NCI-H748 treated with DMSO at 0.1 percent for 48 hours (cell line): ENCODE measurements around the gene PHC3.

Experiments used
- DNase-seq: peaks from one replicate; lab custom pipeline; 2025; lab: John Stamatoyannopoulos, UW

PHC3 gene

DNA sequence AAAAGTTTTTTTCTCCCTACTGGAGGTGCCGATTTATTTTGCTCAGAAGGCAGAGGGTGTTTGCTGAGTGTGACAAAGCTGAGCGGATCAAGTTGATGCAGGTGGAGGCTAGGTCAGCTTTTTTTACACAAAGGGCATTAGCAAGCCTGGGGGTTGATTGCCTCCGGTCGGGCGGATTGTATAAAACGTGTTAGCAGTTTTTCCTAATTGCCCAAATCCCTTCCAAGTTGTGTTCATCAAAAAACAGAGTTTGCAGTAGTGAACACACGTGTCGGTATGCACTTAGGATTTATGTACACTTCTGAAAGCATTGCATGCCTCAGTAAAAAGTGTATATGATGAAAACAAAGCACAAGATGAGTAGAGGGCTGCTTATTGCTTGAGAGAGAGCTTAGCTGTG, 141.1 kb downstream of the PHC3 start:
- no peak for DNase-seq

- DNase-seq, result no peak
Measured at GRCh38 chr3:170038434-170039110, 143.0 kb downstream of the PHC3 start.
